Stimulated activated CD4-positive, alpha-beta T cell treated with anti-CD3 and anti-CD28 coated beads, Interleukin-2, amount 100 ng/mL, for 24 hours (primary cell): ENCODE measurements around the gene RPS6KA5.
"Not testable (repeated sequence)": the region's sequence is repeated elsewhere in the genome, so short reads cannot be mapped to it uniquely, and the experiment has no call there.

Source experiments
- DNase-seq, 2 donors: peaks; one replicate each; pipeline ENCODE4 v3.0.0-alpha.2; 2020

The RPS6KA5 gene

DNA sequence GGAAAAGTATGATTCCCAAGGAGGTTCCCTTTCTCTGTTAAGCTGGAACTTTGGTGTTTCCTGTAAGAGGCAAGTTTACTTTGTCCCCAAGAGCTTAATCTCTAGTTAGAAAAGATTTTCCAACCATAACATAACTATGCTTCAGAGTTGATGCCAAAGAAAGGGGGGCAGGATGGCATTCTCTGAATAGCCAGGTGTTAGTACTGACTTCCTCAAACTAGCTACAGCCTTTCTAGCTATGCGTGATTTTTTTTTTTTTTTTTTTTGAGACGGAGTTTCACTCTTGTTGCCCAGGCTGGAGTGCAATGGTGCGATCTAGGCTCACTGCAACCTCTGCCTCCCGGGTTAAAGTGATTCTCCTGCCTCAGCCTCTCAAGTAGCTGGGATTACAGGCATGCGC lies 204.3 kb downstream of the RPS6KA5 start:
- not testable (repeated sequence) for DNase-seq

DNA sequence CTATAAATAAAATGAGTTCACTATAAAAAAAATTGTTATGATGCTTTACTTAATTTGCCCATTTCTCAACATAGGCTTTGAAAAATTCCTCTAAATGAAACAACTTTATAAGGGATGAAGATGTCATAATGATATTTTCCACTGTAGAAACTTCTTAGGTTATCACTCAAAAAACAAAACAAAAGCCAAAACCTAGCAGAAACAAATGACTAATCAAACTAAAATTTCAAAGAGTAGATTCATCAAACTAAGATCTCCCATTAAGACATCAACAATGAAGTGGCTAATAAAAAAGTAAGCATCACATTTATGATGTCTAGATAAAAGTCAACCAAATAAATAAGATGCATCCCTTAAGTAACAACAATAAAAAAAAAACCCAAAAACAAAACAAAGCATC lies 207.3 kb downstream of the RPS6KA5 start:
- no peak for DNase-seq

GRCh38 chr14:90851327-90852036 lies 209.0 kb downstream of the RPS6KA5 start:
- no peak for DNase-seq

DNA sequence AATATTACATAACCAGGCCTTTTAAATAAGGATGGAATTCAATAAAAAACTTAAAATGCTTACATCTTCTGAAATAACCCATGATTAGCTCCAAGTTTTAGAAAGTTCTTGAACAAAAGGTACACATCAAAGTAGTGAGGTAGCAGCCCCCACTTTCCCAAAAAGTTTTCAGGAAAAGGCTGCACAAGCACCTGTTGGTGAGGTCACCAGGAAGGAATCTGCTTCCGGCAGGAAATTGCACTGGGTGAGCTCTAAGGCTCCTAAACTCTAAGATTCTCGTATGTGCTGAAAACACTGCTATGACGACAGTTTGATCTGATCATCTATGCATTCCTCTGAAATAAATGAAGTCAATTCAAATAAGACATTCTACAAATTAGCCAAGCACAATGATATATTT lies 210.0 kb downstream of the RPS6KA5 start:
- no peak for DNase-seq

GRCh38 chr14:90849787-90850444 lies 210.5 kb downstream of the RPS6KA5 start:
- no peak for DNase-seq

GRCh38 chr14:90848944-90849731 lies 211.3 kb downstream of the RPS6KA5 start:
- no peak for DNase-seq

DNA sequence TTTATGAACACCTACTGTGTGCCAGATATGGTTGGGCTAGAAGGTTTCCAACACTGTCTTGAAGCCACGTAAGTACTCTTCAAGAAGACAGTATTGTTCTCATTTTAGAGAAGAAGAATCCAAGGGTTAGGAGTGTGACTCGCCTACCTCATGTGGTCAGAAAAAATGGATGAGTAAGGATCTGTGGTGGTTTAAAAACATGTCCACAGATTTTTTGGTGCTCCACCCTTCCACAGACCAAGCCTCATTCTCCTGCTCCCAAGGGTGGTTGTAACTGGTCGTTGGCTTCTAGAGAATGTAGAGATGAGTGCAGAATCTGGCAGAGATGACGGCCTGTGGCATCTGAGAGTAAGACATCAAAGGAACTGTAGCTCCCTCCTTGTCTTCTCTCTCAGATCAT lies 213.9 kb downstream of the RPS6KA5 start:
- no peak for DNase-seq

- no peak for DNase-seq
Measured at GRCh38 chr14:90844321-90844720, 216.1 kb downstream of the RPS6KA5 start.

DNA sequence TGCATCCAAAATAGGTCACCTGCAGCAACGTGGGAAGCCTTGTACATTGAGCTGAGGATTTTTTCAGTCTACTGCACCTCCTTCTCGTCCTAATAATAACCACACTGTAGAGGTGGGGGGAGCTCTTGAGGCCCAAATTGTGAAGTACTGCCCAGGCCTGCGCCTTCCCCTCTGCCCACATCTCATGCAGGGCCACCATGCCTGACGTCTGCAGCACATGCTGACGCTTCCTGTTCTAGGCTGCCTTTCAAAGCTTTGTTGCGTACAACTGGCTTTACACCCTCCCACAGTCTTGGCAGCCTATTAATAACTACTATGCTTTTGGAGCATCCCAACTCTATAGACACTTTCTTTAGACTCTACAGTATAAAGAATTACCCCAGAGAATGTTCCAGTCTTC lies 217.7 kb downstream of the RPS6KA5 start:
- no peak for DNase-seq

DNA sequence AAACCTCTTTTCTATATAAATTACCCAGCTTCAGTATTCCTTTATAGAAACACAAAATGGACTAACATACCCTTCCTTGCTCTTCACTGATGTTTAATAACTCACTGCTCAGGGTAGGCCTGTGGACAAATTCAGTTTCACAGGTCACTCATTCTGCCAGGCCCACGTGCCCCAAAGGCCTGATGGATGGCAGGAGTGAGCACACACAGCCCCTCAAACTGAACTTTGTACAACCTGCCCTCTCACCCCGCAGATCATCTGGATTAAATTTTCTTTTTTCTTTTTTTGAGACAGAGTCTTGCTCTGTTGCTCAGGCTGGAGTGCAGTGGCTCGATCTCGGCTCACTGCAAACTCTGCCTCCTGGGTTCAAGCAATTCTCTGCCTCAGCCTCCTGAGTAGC lies 219.8 kb downstream of the RPS6KA5 start:
- DNase-seq, result not testable (repeated sequence)

GRCh38 chr14:90839889-90840266 lies 220.6 kb downstream of the RPS6KA5 start:
- no peak for DNase-seq

- DNase-seq, result no peak
Measured at GRCh38 chr14:90839024-90839888, 221.2 kb downstream of the RPS6KA5 start.

DNA sequence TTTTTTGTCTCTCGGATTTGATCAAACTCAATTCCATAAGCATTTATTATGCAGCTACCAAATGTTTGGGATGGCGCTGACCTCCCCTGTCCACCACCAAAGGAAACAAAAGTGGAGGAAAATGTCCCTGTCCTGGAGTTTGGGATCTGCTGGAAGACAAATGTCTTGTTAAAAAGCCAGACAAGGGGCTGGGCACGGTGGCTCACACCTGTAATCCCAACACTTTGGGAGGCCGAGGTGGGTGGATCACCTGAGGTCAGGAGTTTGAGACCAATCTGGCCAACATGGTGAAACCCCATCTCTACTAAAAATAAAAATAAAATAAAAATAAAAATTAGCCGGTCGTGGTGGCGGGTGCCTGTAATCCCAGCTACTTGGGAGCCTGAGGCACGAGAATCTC lies 221.9 kb downstream of the RPS6KA5 start:
- not testable (repeated sequence) for DNase-seq

DNA sequence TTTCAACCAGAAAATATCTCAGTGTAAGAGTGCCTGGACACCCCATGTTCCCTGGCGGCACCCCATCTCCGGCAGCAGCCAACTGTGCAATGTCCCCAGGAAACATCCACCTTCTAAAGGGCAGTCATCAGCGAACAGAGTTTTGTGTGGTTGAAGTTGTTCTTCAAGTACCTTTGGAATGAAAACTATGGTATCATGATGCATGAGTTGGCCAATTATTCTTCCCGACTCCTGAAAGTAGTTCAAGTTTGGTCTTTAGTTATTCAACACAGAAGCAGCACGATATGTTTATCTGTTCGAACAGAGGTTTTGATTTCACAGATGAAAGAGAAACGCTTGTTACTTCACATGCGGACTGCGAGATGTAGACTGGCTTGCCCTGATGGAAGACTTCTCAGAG lies 223.1 kb downstream of the RPS6KA5 start:
- peak in 1 of 2 donors; percentile 7 for DNase-seq

DNA sequence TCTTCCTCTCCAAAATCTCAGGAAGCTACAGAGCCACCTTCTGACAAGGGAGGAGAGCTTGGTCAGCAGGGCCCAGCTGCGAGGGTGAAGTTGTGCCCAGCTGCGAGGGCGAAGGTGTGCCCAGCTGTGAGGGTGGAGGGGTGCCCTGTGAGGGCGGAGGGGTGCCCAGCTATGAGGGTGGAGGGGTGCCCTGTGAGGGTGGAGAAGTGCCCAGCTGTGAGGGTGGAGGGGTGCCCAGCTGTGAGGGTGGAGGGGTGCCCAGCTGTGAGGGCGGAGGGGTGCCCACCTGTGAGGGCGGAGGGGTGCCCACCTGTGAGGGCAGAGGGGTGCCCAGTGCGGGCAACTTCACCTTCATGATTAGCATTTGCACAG lies 223.8 kb downstream of the RPS6KA5 start:
- peak in 1 of 2 donors; percentile 9 for DNase-seq

GRCh38 chr14:90831821-90832220 lies 228.6 kb downstream of the RPS6KA5 start:
- no peak for DNase-seq

GRCh38 chr14:90830931-90831701 lies 229.3 kb downstream of the RPS6KA5 start:
- no peak for DNase-seq

GRCh38 chr14:90829677-90830076 lies 230.8 kb downstream of the RPS6KA5 start:
- no peak for DNase-seq

DNA sequence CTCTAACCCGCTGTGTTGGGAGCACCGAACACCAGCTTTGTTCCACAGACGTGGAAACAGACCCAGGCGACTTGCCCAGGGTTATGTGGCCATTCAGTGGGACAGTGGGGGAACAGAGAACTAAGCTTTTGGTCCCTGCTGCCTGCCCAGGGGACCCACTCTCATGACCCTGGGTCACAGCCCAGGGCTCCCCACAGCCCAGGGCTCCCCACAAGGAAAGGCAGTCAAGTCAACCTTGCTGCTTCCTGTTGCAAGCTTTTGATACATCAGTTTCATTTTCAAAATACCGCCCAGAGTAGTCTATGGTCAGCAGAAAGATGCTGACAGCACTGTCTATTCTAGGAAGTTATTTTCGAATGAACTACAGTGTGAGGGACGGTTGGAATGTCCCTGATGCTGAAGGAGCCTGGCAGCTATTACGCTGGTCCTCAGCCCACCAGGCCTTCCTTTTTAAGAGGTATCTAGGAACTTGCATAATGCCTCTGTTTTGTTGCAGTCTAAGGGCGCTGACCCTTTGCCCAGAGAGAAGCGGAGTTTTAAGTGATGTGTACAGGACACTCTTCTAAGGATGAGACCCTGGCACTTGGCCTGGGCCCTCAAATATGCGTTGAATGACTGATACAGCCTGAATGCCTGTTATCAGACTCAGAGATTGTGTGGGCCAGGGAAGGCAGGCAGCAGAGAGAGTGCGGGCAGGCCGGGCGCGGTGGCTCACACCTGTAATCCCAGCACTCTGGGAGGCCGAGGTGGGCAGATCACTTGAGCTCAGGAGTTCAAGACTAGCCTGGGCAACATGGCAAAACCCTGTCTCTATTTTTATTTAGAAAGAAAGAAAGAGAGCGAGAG lies 231.6 kb downstream of the RPS6KA5 start:
- DNase-seq, result peak in 1 of 2 donors; percentile 27

GRCh38 chr14:90827919-90828610 lies 232.4 kb downstream of the RPS6KA5 start:
- DNase-seq, result peak; percentile 90 to 92
